Fibroblast of peridontal ligament (primary cell): ENCODE data around the gene HPRT1.
"Not testable (repeated sequence)": the region's sequence is repeated elsewhere in the genome, so short reads cannot be mapped to it uniquely, and the experiment has no call there.

Experiments used
- DNase-seq: peaks from one replicate; pipeline ENCODE4 v3.0.0-alpha.2; 2010; ENCODE audit errors: extremely low read depth

The HPRT1 gene

GRCh38 chrX:134460005-134460861 is at the start of gene HPRT1:
Gene HPRT1, plus strand, starts transcription at chrX:134460165. Its CDS starts 147 bp downstream, at chrX:134460312.
- DNase-seq: peak; percentile 53

- no peak for DNase-seq
Measured at GRCh38 chrX:134416087-134416486, 43.9 kb upstream of the HPRT1 start.

GRCh38 chrX:134418317-134419113 is 41.5 kb upstream of the HPRT1 start:
- DNase-seq: no peak

GRCh38 chrX:134419784-134420183 is 40.2 kb upstream of the HPRT1 start:
- no peak for DNase-seq

GRCh38 chrX:134423606-134424005 is 36.4 kb upstream of the HPRT1 start:
- DNase-seq: peak; percentile 44

- no peak for DNase-seq
Measured at GRCh38 chrX:134426281-134426680, 33.7 kb upstream of the HPRT1 start.

- peak; percentile 33 for DNase-seq
Measured at GRCh38 chrX:134431894-134432293, 28.1 kb upstream of the HPRT1 start.

GRCh38 chrX:134435894-134436293 is 24.1 kb upstream of the HPRT1 start:
- no peak for DNase-seq

GRCh38 chrX:134443020-134443419 is 16.9 kb upstream of the HPRT1 start:
- no peak for DNase-seq

GRCh38 chrX:134443461-134443860 is 16.5 kb upstream of the HPRT1 start:
- DNase-seq: no peak

- DNase-seq: no peak
Measured at GRCh38 chrX:134444681-134445080, 15.3 kb upstream of the HPRT1 start.

- no peak for DNase-seq
Measured at GRCh38 chrX:134452596-134452995, 7.4 kb upstream of the HPRT1 start.

- no peak for DNase-seq
Measured at GRCh38 chrX:134453631-134454030, 6.3 kb upstream of the HPRT1 start.

- DNase-seq: no peak
Measured at GRCh38 chrX:134454506-134454905, 5.5 kb upstream of the HPRT1 start.

GRCh38 chrX:134457708-134458107 is 2.3 kb upstream of the HPRT1 start:
- DNase-seq: no peak

- DNase-seq: peak; percentile 18
Measured at GRCh38 chrX:134459683-134460004, 321 bp upstream of the HPRT1 start.

- peak; percentile 9 for DNase-seq
Measured at GRCh38 chrX:134460862-134461220, 876 bp downstream of the HPRT1 start.

GRCh38 chrX:134461437-134461836 is 1.5 kb downstream of the HPRT1 start:
- no peak for DNase-seq

GRCh38 chrX:134462927-134463326 is 3.0 kb downstream of the HPRT1 start:
- DNase-seq: no peak

- DNase-seq: not testable (repeated sequence)
Measured at GRCh38 chrX:134464453-134464852, 4.5 kb downstream of the HPRT1 start.

GRCh38 chrX:134469486-134469885 is 9.5 kb downstream of the HPRT1 start:
- DNase-seq: peak; percentile 50

- DNase-seq: no peak
Measured at GRCh38 chrX:134470013-134470412, 10.0 kb downstream of the HPRT1 start.

GRCh38 chrX:134472041-134472440 is 12.1 kb downstream of the HPRT1 start:
- DNase-seq: no peak
